ENCODE data around the gene ZFR2. TPM values are rescaled to one million over a fixed set of nuclear protein-coding genes. Genes with fewer than 3 reads are reported as not detected.

Gene ZFR2
- total RNA-seq, 3 donors from 2014 or later, result 0.66 TPM; not detected in 2

GRCh38 chr19:3770136-3770999, 98.5 kb downstream of the ZFR2 start:
- ATAC-seq (no peak), DNase-seq (no peak)
- no peak for TF ChIP-seq CTCF (IDR thresholded peaks at IDR 0.05)

GRCh38 chr19:3769494-3769893, 99.3 kb downstream of the ZFR2 start:
- no peak for TF ChIP-seq CTCF (IDR thresholded peaks at IDR 0.05)
- H3K36me3 ChIP-seq (ENCODE audit: low read depth), result peaks cover 4% of the 10 kb centered on the region
- DNase-seq, result no peak
- no peak overlapping the region for H3K4me3 ChIP-seq
- ATAC-seq, result no peak
- intact Hi-C loops (cut with DNase I, micrococcal nuclease), result no loop called here
- no peaks in the 10 kb centered on the region for H3K9me3 ChIP-seq
- no peaks in the 10 kb centered on the region for H3K4me1 ChIP-seq (ENCODE audit: low read depth)

More at GRCh38 chr19:3770136-3770999, 98.5 kb downstream of the ZFR2 start:
- intact Hi-C loops (cut with DNase I, micrococcal nuclease), result no loop called here
- H3K4me3 ChIP-seq, result no peak overlapping the region
- no peaks in the 10 kb centered on the region for H3K4me1 ChIP-seq (ENCODE audit: low read depth)
- H3K36me3 ChIP-seq (ENCODE audit: low read depth), result peaks cover 4% of the 10 kb centered on the region
- no peaks in the 10 kb centered on the region for H3K9me3 ChIP-seq

- intact Hi-C loops (cut with DNase I, micrococcal nuclease), result no loop called here
- peaks cover 2% of the 10 kb centered on the region for H3K4me1 ChIP-seq (ENCODE audit: low read depth)
- ATAC-seq (no peak), DNase-seq (no peak)
- H3K4me3 ChIP-seq, result no peak overlapping the region
- TF ChIP-seq CTCF (IDR thresholded peaks at IDR 0.05), result no peak
- H3K9me3 ChIP-seq, result no peaks in the 10 kb centered on the region
- H3K36me3 ChIP-seq (ENCODE audit: low read depth), result peaks cover 4% of the 10 kb centered on the region
Measured at GRCh38 chr19:3768748-3769099, 100.1 kb downstream of the ZFR2 start.

- ATAC-seq, result no peak
Measured at GRCh38 chr19:3768015-3768747, 100.7 kb downstream of the ZFR2 start.

GRCh38 chr19:3767050-3767449, 101.8 kb downstream of the ZFR2 start:
- no peak for TF ChIP-seq CTCF (IDR thresholded peaks at IDR 0.05)
- peaks cover 4% of the 10 kb centered on the region for H3K36me3 ChIP-seq (ENCODE audit: low read depth)

More at GRCh38 chr19:3768015-3768747, 100.7 kb downstream of the ZFR2 start:
- H3K9me3 ChIP-seq, result no peaks in the 10 kb centered on the region
- peaks cover 8% of the 10 kb centered on the region for H3K4me1 ChIP-seq (ENCODE audit: low read depth)
- H3K4me3 ChIP-seq, result no peak overlapping the region
- TF ChIP-seq CTCF (IDR thresholded peaks at IDR 0.05), result no peak
- no peak for DNase-seq
- H3K36me3 ChIP-seq (ENCODE audit: low read depth), result peaks cover 4% of the 10 kb centered on the region
- intact Hi-C loops (cut with DNase I, micrococcal nuclease), result no loop called here

More at GRCh38 chr19:3767050-3767449, 101.8 kb downstream of the ZFR2 start:
- ATAC-seq, result no peak
- no peaks in the 10 kb centered on the region for H3K9me3 ChIP-seq
- peaks cover 12% of the 10 kb centered on the region for H3K4me1 ChIP-seq (ENCODE audit: low read depth)
- H3K4me3 ChIP-seq, result no peak overlapping the region
- intact Hi-C loops (cut with DNase I, micrococcal nuclease), result no loop called here
- no peak for DNase-seq
